Uterus (tissue), 4 donors: ENCODE results near the gene FKBP11. TPM values are rescaled to one million over a fixed set of nuclear protein-coding genes. Genes with fewer than 3 reads are reported as not detected.

ENCODE experiments used
- DNase-seq, 2 donors: peaks; one replicate each; pipeline ENCODE4 v3.0.0-alpha.2; 2019 to 2020
- H3K27ac ChIP-seq, 2 donors: fragments of 200-600 bp; sonication (generic); 1 replicate in 1 of 2; 2 replicates in 1 of 2; pipeline ENCODE4 v1.5.1; 2016 to 2018
- H3K27me3 ChIP-seq, 2 donors: fragments of 200-600 bp; sonication (generic); one replicate each; pipeline ENCODE4 v1.5.1; 2018 to 2019; ENCODE audit warnings: control low read depth in 1 of 2
- H3K36me3 ChIP-seq, 2 donors: fragments of 200-600 bp; sonication (generic); one replicate each; pipeline ENCODE4 v1.5.1; 2019; ENCODE audit warnings: control low read depth in 1 of 2
- H3K4me1 ChIP-seq, 2 donors: fragments of 200-600 bp; sonication (generic); one replicate each; pipeline ENCODE4 v1.5.1; 2018 to 2019; ENCODE audit warnings: control low read depth in 1 of 2
- H3K4me3 ChIP-seq, 2 donors: fragments of 200-600 bp; sonication (generic); 1 replicate in 1 of 2; 2 replicates in 1 of 2; pipeline ENCODE4 v1.5.1; 2018 to 2019; ENCODE audit warnings: mild to moderate bottlenecking in 1 of 2
- H3K9me3 ChIP-seq, 2 donors: fragments of 200-600 bp; sonication (generic); one replicate each; pipeline ENCODE4 v1.5.1; 2019; ENCODE audit warnings: control low read depth in 1 of 2
- POLR2A ChIP-seq, 2 donors: fragments of 450-650 bp; IDR thresholded peaks; one replicate each; pipeline ENCODE4 v1.6.1; 2016; ENCODE audit warnings: antibody characterized with exemption in 2 of 2, mild to moderate bottlenecking in 1 of 2, moderate library complexity in 1 of 2
- intact Hi-C: fragments of 100-400 bp; cut with DNase I; formaldehyde crosslinking; loops from one replicate; pipeline ENCODE4 v1.15.1; 2023; ENCODE audit warnings: low total_unique reads
- total RNA-seq, 4 donors: library from RNA; depleted of rRNA in 3 of 4; stranded (reverse); fragments of >200 nt in 3 of 4; gene quantifications; one replicate each; pipeline versions ENCODE4 v1.1.0 to v1.2.4, GENCODE V29; 2014 to 2023
- TF ChIP-seq, protein P1 (sequence below), 4 experiments: fragments of 200-600 bp in 2 of 4; fragments of 450-650 bp in 2 of 4; sonication (generic) in 2 of 4; IDR thresholded peaks; one replicate each; pipeline ENCODE4 v1.5.1; 2016 to 2019; ENCODE audit warnings: antibody characterized with exemption in 4 of 4, mild to moderate bottlenecking in 2 of 4, moderate library complexity in 1 of 4
- donor health status: DM: yes; HTN: yes; CAD: no.

FKBP11 gene
- total RNA-seq, 4 donors from 2014 or later, result 1.2 to 22.0 (median 5.5) TPM

DNA sequence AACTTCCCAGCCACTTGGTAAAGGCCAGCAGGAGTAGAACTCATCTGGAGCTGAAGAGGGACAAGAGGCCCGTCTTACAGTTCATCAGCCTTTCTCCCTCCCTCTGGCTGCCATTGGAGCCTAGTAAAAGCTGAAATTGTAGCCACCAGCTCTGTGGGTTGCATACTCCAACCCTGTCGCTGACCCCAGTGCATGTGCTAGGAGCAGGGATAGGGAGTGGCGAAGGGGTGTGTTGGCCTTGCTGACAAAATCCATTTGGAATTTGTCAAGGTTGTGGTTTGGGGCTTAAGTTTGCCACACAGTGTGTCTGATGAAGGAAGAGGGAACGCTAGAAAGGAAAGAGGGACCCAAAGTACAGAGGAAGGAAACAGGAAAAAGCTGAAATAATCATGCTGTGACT lies 36.0 kb upstream of the FKBP11 start:
- no peak overlapping the region for H3K4me3 ChIP-seq
- intact Hi-C loops, result no loop called here
- no peaks in the 10 kb centered on the region for H3K36me3 ChIP-seq
- no peaks in the 10 kb centered on the region for H3K4me1 ChIP-seq
- no peak for TF ChIP-seq POLR2A (IDR thresholded peaks at IDR 0.05)
- TF ChIP-seq, protein P1, sequence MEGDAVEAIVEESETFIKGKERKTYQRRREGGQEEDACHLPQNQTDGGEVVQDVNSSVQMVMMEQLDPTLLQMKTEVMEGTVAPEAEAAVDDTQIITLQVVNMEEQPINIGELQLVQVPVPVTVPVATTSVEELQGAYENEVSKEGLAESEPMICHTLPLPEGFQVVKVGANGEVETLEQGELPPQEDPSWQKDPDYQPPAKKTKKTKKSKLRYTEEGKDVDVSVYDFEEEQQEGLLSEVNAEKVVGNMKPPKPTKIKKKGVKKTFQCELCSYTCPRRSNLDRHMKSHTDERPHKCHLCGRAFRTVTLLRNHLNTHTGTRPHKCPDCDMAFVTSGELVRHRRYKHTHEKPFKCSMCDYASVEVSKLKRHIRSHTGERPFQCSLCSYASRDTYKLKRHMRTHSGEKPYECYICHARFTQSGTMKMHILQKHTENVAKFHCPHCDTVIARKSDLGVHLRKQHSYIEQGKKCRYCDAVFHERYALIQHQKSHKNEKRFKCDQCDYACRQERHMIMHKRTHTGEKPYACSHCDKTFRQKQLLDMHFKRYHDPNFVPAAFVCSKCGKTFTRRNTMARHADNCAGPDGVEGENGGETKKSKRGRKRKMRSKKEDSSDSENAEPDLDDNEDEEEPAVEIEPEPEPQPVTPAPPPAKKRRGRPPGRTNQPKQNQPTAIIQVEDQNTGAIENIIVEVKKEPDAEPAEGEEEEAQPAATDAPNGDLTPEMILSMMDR (IDR thresholded peaks at IDR 0.05), result no peak
- H3K27me3 ChIP-seq, result no peaks in the 10 kb centered on the region
- H3K9me3 ChIP-seq, result no peaks in the 10 kb centered on the region
- H3K27ac ChIP-seq, result no peak overlapping the region
- no peak for DNase-seq

DNA sequence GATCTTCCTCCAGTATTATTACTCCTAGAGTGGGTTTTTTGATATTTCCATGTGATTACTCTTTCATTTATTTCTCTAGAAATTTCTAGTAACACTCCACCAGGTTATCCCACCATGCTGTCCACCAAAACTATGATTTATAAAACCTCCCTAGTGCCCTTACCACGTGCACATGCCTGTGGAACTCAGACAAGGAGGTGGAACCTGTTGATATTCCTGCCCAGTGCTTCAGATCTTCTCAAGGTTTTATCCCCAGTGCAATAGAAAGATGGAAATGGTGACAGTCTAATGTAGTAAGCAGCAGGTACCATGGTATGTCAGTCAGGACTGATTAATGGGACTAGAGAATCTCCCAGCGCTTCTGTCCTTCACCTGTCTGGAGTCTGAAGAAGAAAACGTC lies 35.5 kb upstream of the FKBP11 start:
- no peaks in the 10 kb centered on the region for H3K4me1 ChIP-seq
- no peaks in the 10 kb centered on the region for H3K36me3 ChIP-seq
- TF ChIP-seq, protein P1 (IDR thresholded peaks at IDR 0.05), result no peak
- no peak for TF ChIP-seq POLR2A (IDR thresholded peaks at IDR 0.05)
- no peak for DNase-seq
- H3K9me3 ChIP-seq, result no peaks in the 10 kb centered on the region
- H3K27ac ChIP-seq, result no peak overlapping the region
- intact Hi-C loops, result no loop called here
- no peak overlapping the region for H3K4me3 ChIP-seq
- H3K27me3 ChIP-seq, result no peaks in the 10 kb centered on the region

DNA sequence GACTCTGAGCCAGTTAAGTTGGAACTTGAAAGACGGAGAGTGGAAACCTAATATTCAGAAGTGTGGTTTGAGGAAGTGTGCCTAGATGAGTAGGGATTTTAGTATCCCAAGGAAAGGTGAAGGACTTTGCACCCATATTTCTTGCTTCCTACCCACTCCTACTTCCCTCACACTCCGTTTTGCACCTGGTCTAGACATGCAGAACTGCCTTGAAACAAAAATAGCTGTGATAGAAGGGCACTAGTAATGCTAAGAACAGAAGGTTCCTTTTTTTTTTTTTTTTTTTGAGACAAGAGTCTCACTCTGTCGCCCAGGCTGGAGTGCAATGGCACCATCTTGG lies 32.7 kb upstream of the FKBP11 start:
- TF ChIP-seq, protein P1 (IDR thresholded peaks at IDR 0.05), result no peak
- TF ChIP-seq POLR2A (IDR thresholded peaks at IDR 0.05), result no peak
- H3K27ac ChIP-seq, result peak overlapping the region in 1 of 2 donors; percentile 20
- H3K4me3 ChIP-seq, result peak overlapping the region in 1 of 2 donors; percentile 87

DNA sequence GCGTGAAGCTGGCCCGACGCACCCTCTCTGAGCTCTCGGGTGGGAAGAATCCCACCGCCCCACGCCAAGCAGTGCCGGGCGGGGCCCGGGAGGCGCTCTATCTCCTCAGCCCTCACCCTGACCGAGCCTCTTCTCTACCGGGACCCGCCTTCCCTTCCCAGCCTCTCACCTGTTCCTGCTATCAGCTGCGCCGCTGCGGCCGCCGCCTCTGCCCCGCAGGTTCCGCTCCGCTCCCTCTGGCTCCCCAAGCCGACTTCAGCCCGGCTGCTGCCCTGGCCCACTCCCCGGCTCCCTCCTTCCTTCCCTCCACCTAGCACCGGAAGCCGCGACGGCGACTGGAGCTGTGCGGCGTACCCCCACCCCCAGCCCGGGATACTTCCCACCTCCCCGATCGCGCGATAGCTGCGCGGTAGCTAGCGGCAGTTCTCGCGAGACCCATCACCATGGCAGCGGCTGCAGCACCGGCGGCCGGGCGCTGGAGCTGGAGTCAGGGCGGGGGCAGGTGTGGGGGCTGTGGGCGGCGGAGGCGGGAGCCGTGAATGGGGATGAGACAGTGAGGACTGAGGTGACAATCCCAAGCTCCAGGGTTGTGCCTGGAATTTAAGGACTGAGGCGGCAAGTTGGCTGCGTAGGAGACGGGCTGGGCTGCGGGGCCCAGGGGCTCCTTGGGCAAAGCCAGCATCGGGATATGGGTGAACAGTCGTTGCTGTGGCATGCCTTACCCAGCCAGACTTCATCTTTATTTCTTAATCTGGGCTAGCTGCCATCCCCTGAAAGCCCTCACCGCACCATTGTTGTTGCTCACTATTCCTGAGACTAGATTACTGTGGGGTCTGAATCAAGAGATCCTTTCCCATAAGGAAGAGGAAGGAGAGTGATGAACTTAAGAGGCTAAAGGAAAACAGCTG lies 32.1 kb upstream of the FKBP11 start, which contains the start of gene ARF3:
Gene ARF3 (minus strand): TSS at position 347 of the 908 bp plus-strand sequence. CDS start 16,392 bp downstream, outside the sequence.
- DNase-seq, result peak; percentile 92
- peak within 1 kb of the TSS; percentile 77 to 87 for H3K4me3 ChIP-seq
- no peaks in the 10 kb centered on the region for H3K36me3 ChIP-seq
- no peaks in the 10 kb centered on the region for H3K9me3 ChIP-seq
- H3K27me3 ChIP-seq, result no peaks in the 10 kb centered on the region
- peak within 1 kb of the TSS; percentile 67 to 77 for H3K27ac ChIP-seq
- intact Hi-C loops, result no loop called here
- no peaks in the 10 kb centered on the region for H3K4me1 ChIP-seq
- peak in 1 of 2 donors; percentile 71 for TF ChIP-seq POLR2A (IDR thresholded peaks at IDR 0.05)
- TF ChIP-seq, protein P1 (IDR thresholded peaks at IDR 0.05), result no peak

More for the DNA sequence above, 32.7 kb upstream of the FKBP11 start:
- H3K36me3 ChIP-seq, result no peaks in the 10 kb centered on the region
- no peaks in the 10 kb centered on the region for H3K27me3 ChIP-seq
- no peaks in the 10 kb centered on the region for H3K4me1 ChIP-seq
- no peak for DNase-seq
- intact Hi-C loops, result no loop called here
- H3K9me3 ChIP-seq, result no peaks in the 10 kb centered on the region
